OCI-M2 (cell line): ENCODE measurements around the gene ZBBX.
"Not testable (repeated sequence)": the region's sequence is repeated elsewhere in the genome, so short reads cannot be mapped to it uniquely, and the experiment has no call there.

Experiments
- DNase-seq: peaks from one replicate; lab custom pipeline; 2025; ENCODE audit not compliant: unreplicated experiment; lab: John Stamatoyannopoulos, UW

Gene ZBBX, protein sequence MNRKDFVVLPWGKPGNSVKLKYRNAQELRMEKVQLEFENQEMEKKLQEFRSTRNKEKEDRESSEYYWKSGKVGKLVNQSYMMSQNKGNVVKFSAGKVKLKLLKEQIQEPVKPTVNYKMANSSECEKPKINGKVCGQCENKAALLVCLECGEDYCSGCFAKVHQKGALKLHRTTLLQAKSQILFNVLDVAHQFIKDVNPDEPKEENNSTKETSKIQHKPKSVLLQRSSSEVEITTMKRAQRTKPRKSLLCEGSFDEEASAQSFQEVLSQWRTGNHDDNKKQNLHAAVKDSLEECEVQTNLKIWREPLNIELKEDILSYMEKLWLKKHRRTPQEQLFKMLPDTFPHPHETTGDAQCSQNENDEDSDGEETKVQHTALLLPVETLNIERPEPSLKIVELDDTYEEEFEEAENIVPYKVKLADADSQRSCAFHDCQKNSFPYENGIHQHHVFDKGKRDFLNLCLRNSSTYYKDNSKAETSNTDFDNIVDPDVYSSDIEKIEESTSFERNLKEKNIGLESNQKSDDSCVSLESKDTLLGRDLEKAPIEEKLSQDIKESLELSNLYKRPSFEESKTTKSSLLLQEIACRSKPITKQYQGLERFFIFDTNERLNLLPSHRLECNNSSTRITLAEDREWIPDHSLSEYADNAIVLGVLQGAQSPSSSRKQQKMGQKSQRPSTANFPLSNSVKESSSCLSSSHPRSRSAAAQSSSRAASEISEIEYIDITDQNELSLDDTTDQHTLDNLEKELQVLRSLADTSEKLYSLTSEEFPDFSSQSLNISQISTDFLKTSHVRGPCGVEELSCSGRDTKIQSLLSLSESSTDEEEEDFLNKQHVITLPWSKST

GRCh38 chr3:167380004-167380689 is at the start of gene ZBBX:
Gene ZBBX, minus strand, starts transcription at chr3:167380297. Its CDS starts 7,396 bp downstream, at chr3:167372901.
- DNase-seq = no peak

- not testable (repeated sequence) for DNase-seq
Observed at GRCh38 chr3:167426962-167427361, 46.9 kb upstream of the ZBBX start.

GRCh38 chr3:167422396-167422795 is 42.3 kb upstream of the ZBBX start:
- not testable (repeated sequence) for DNase-seq

- DNase-seq = no peak
Observed at GRCh38 chr3:167409611-167410010, 29.5 kb upstream of the ZBBX start.

GRCh38 chr3:167406876-167407492 is 26.9 kb upstream of the ZBBX start:
- DNase-seq = peak; percentile 8

DNA sequence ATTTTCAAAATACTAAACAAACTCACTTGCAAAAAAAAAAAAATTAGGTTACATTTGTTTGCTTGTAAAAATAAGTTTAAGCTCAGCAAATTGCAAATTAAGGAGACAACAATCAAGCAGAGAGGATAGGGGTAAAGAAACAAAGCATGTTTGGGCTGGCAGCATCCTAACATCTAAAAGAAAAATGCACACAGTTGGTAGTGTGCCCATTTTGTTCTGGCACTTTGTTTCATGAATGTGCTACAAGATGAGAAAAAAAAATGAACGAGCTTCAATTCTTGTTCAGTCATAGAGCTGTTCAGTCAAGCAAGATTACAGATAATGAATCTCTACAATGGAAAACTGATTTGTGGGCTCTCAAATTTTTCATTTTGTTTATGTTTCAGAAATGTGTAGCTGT is 17.7 kb upstream of the ZBBX start:
- no peak for DNase-seq

DNA sequence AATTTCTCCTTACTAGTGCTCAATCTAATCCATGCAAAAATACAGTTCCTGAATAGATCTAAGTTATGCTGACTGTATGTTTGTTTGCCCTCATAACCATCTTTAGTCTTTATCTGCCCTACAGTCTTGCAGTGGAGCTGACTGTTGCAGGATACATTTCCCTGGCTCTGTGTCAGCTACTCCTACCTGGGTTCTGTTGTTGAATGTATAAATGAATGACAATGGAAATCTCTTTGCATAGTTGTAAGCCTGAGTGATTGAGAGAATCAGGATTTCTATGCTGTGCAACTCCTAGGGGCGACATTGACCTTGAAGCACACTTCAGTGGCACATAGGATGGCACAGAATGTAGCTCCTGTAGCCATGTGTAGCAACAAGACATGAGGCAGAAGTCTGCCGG is 16.0 kb upstream of the ZBBX start:
- DNase-seq = no peak

DNA sequence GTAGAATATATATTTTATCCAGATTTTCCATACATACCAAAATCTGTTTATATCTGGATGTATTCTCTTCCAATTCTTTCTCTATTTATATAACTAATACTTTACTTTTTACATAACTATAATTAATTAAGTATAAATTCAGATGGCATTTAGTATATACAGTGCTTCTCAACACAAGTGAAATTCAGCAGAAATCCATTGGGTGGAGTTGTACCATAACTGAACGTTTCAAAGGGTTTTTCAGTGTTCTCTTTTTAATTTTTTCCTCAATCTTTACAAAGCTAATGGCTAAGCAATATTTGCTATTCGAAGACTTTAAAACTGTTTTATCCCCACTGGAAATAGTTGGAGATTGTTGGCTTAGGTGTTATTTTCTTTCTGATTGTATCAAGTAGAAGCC is 13.9 kb upstream of the ZBBX start:
- DNase-seq = no peak

DNA sequence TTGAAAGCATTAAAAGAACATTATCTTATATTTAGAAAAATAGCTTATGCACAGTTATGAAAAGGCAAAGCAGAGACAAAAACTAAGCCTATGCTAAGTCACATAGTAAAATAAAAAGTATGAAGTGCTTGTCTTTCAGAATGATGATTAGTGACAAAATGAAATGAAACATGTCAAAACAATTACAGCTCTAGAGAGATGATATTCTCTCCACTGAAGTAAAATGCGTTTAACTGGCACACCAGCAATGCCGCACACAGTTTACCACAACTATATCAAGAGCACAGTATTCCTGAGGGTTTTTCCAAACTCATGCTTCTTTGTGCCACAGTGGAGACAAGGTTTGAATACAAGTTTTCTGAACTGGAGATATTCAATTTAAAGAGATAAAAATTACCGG is 2.1 kb upstream of the ZBBX start:
- DNase-seq = no peak

DNA sequence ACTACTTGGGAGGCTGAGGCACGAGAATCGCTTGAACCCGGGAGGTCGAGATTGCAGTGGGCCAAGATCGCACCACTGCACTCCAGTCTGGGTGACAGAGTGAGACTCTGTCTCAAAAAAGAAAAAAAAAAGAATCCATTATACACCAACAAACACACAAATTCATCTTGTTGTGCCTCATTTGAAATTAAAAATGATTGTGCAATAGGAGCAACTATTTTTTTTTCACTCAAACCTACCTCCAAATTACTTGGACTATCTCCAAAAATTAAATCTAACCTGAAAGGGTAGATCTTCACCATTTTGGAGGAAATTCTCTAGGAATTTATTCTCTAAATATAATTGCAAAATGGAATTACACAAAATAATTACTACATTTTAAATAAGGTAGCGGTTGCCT is 4.6 kb downstream of the ZBBX start:
- no peak for DNase-seq

GRCh38 chr3:167372138-167372537 is 8.0 kb downstream of the ZBBX start:
- no peak for DNase-seq

GRCh38 chr3:167361948-167362347 is 18.1 kb downstream of the ZBBX start:
- no peak for DNase-seq

DNA sequence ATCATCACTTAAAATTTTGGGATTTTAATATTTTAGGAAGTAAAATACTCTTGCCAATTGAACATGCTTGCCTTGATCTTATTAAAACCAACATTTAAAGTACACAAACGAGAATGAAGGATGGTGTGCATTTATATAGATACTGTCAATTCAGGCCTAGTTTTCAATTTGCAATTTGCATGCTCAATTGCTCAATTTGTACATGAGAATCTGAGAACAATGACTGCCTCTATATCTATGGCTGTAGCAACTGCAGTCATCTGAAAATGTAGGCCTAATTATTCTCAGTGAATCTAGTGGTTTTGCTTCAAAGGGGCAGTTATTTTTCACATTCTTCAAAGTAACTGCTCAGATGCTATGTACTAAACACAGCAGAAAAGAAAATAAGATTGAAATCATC is 18.8 kb downstream of the ZBBX start:
- DNase-seq = no peak

- DNase-seq = no peak
Observed at GRCh38 chr3:167355446-167355845, 24.7 kb downstream of the ZBBX start.

DNA sequence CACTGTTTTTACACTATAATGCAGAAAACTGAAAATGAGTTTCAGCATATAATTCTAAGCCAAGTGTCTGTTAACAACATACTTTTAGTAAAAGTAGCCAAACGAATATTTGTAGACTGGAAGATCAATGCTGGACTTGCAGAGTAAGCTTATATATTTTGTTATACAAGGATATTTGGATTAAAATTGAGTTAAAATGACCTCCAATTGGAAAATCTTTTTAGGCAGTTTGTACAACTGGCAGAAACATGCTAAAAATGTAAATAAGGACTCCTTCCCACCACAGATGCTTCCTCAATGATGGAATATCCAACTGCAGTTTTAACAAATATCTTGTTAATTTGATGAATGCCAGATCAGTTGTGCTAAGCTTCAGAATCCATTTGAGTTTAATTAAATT is 25.3 kb downstream of the ZBBX start:
- DNase-seq = no peak

DNA sequence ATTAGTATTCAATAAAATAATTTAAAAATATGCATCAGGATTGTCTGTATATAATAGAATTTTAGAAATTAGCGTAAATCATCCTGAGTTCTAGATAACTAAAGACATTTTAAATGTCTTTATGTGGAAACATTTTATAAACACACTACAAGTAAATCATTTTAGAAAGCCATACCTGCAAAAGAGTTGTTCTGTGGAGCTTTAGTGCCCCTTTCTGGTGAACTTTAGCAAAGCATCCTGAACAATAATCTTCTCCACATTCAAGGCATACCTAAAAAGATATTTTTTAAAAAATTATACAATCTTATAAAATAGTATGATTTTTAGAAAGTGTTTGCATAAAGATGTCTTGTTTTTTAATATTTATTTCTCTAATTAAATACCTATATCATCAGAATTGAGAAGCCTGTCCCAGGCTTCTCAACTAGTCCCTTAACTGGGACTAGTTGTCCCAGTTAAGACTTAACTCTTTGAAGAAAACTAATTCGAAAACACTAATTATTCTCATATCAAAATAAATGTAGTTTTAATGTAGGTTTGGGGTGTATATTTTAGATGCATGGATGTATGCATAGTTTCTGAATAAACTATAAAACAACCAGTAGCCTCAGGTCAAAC is 29.7 kb downstream of the ZBBX start:
- DNase-seq = no peak

GRCh38 chr3:167346171-167346570 is 33.9 kb downstream of the ZBBX start:
- DNase-seq = no peak

DNA sequence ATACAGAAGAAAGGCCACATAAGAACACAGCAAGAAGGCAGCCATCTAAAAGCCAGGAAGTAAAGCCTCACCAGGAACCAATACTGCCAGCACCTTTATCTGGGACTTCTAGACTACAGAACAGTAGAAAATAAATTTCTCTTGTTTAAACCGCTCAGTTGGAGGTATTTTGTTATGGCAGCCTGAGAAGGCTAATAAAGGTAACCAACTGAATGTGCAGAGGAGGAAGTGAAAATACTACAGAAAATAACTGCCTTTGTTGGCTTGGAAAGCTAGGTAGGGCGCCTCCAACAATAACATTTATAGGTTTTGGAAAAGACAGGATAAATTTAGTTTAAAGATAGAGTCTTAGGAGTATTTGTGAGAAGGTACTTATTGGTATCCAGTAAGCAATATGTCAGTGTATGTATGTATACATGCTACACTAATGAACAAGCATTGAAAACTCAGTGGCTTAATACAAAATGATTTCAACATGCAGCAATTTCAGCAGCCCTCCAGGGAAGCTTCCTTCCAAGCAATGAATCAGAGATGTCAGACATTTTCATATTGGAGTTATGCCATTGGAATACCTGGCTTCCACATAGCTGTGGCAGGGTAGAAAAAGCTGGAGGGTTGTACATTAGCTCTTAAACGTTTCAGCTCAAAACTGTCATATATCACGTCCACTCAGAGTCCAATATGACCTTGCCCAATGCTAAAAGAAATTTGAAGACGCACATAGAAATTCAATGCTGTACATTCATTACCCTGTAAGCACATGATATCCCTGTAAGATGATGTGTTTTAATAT is 48.9 kb downstream of the ZBBX start:
- no peak for DNase-seq

DNA sequence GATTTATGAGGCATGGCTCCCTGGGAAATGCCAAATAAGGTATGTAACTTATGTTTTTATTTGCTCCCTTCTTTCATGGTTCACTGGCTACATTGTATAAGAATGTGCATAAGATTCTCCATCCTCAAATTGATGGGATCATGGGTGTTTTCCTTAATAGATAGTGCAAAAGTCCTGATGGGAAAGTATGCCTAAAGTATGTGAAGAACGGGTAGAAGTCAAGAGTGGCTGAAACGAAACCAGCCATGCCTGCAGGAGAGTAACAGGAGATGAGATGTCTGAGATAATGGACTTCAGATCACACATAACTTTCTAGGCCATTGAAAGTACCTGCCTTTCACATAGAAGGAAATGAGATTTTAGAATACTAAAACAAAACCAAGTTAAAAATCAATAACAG is 56.5 kb downstream of the ZBBX start:
- no peak for DNase-seq

GRCh38 chr3:167318996-167319615 is 61.0 kb downstream of the ZBBX start:
- DNase-seq = no peak
